NT2/D1 (cell line): Measurements from ENCODE around the gene LEAP2.

Experiments
- YY1 ChIP-seq: IDR thresholded peaks from 2 replicates; pipeline ENCODE4 v1.6.1; 2011; ENCODE audit not compliant: insufficient read length, insufficient read depth
- ZNF274 ChIP-seq: IDR thresholded peaks from 2 replicates; pipeline ENCODE4 v1.6.1; 2011; ENCODE audit warnings: mild to moderate bottlenecking, low read depth, low read length

DNA sequence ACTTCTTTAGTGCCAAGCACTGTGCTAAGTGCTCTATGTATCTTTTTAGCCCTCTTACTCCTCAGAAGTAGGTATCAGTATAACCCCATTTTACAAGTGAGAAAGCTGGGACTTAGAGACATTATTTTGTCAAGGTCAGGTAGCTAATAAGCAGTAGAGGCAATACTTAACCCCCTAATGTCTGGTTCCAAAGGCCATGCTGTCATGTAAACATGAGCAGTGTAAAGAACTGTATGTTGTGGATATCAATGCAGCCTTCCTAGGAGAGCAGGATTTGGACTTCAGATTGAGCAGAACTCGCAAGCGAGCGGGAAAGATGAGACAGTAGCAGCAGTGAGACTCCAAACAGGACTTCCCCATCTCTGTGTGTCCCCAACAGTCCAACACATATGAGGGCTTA lies 39.4 kb upstream of the LEAP2 start:
- TF ChIP-seq YY1 (no peak), ZNF274 (no peak)
